Uterus (tissue), 4 donors: ENCODE measurements around the gene ZMYND8. TPM values are rescaled to one million over a fixed set of nuclear protein-coding genes. Genes with fewer than 3 reads are reported as not detected.
A peak's percentile ranks its signal among the peaks of the same experiment; 100 is the strongest.

Experiments used
- DNase-seq, 2 donors: peaks; one replicate each; pipeline ENCODE4 v3.0.0-alpha.2; 2019 to 2020
- H3K27ac ChIP-seq, 2 donors: fragments of 200-600 bp; sonication (generic); 1 replicate in 1 of 2; 2 replicates in 1 of 2; pipeline ENCODE4 v1.5.1; 2016 to 2018
- H3K27me3 ChIP-seq, 2 donors: fragments of 200-600 bp; sonication (generic); one replicate each; pipeline ENCODE4 v1.5.1; 2018 to 2019; ENCODE audit warnings: control low read depth in 1 of 2
- H3K36me3 ChIP-seq, 2 donors: fragments of 200-600 bp; sonication (generic); one replicate each; pipeline ENCODE4 v1.5.1; 2019; ENCODE audit warnings: control low read depth in 1 of 2
- H3K4me1 ChIP-seq, 2 donors: fragments of 200-600 bp; sonication (generic); one replicate each; pipeline ENCODE4 v1.5.1; 2018 to 2019; ENCODE audit warnings: control low read depth in 1 of 2
- H3K4me3 ChIP-seq, 2 donors: fragments of 200-600 bp; sonication (generic); 1 replicate in 1 of 2; 2 replicates in 1 of 2; pipeline ENCODE4 v1.5.1; 2018 to 2019; ENCODE audit warnings: mild to moderate bottlenecking in 1 of 2
- H3K9me3 ChIP-seq, 2 donors: fragments of 200-600 bp; sonication (generic); one replicate each; pipeline ENCODE4 v1.5.1; 2019; ENCODE audit warnings: control low read depth in 1 of 2
- CTCF ChIP-seq, 4 experiments: fragments of 200-600 bp in 2 of 4; fragments of 450-650 bp in 2 of 4; sonication (generic) in 2 of 4; IDR thresholded peaks; one replicate each; pipeline ENCODE4 v1.5.1; 2016 to 2019; ENCODE audit warnings: antibody characterized with exemption in 4 of 4, mild to moderate bottlenecking in 2 of 4, moderate library complexity in 1 of 4
- POLR2A ChIP-seq, 2 donors: fragments of 450-650 bp; IDR thresholded peaks; one replicate each; pipeline ENCODE4 v1.6.1; 2016; ENCODE audit warnings: antibody characterized with exemption in 2 of 2, mild to moderate bottlenecking in 1 of 2, moderate library complexity in 1 of 2
- intact Hi-C: fragments of 100-400 bp; cut with DNase I; formaldehyde crosslinking; loops from one replicate; pipeline ENCODE4 v1.15.1; 2023; ENCODE audit warnings: low total_unique reads
- total RNA-seq, 4 donors: library from RNA; depleted of rRNA in 3 of 4; stranded (reverse); fragments of >200 nt in 3 of 4; gene quantifications; one replicate each; pipeline versions ENCODE4 v1.1.0 to v1.2.4, GENCODE V29; 2014 to 2023
- donor health status: DM: yes; HTN: yes; CAD: no.

Gene ZMYND8
- total RNA-seq, 4 donors from 2014 or later: 10.2 to 26.7 (median 16.0) TPM

- Histone ChIP-seq H3K9me3 (no peaks in the 10 kb centered on the region), H3K4me3 (no peak overlapping the region), H3K27me3 (no peaks in the 10 kb centered on the region), H3K36me3 (no peaks in the 10 kb centered on the region), H3K4me1 (peaks cover 45 to 65% of the 10 kb centered on the region in 2 donors), H3K27ac (peak overlapping the region; percentile 94 to 99)
- intact Hi-C loops: loop anchor here (5.0 kb wide), 1 partner anchor 39 kb away; no protein-coding TSS in a partner anchor
- TF ChIP-seq POLR2A (IDR thresholded peaks at IDR 0.05): no peak
- TF ChIP-seq CTCF (IDR thresholded peaks at IDR 0.05): no peak
- no peak for DNase-seq
These were observed 326 bp downstream of the ZMYND8 start for GRCh38 chr20:47356220-47356525.

GRCh38 chr20:47355489-47356219, 845 bp downstream of the ZMYND8 start:
- no peaks in the 10 kb centered on the region for H3K9me3 ChIP-seq
- H3K36me3 ChIP-seq: no peaks in the 10 kb centered on the region
- no peak overlapping the region for H3K4me3 ChIP-seq
- H3K27ac ChIP-seq: peak overlapping the region; percentile 94 to 99
- no peak for DNase-seq
- no peak for TF ChIP-seq POLR2A (IDR thresholded peaks at IDR 0.05)
- no peak for TF ChIP-seq CTCF (IDR thresholded peaks at IDR 0.05)
- intact Hi-C loops: loop anchor here (5.0 kb wide), 1 partner anchor 38 kb away; no protein-coding TSS in a partner anchor
- peaks cover 40 to 62% of the 10 kb centered on the region in 2 donors for H3K4me1 ChIP-seq
- H3K27me3 ChIP-seq: no peaks in the 10 kb centered on the region

- peak overlapping the region; percentile 94 to 99 for H3K27ac ChIP-seq
- peaks cover 39 to 58% of the 10 kb centered on the region in 2 donors for H3K4me1 ChIP-seq
- H3K27me3 ChIP-seq: no peaks in the 10 kb centered on the region
- no peaks in the 10 kb centered on the region for H3K9me3 ChIP-seq
- DNase-seq: no peak
- H3K36me3 ChIP-seq: no peaks in the 10 kb centered on the region
- intact Hi-C loops: loop anchor here (5.0 kb wide), 1 partner anchor 38 kb away; no protein-coding TSS in a partner anchor
- no peak for TF ChIP-seq POLR2A (IDR thresholded peaks at IDR 0.05)
- TF ChIP-seq CTCF (IDR thresholded peaks at IDR 0.05): no peak
- no peak overlapping the region for H3K4me3 ChIP-seq
These were observed 1.6 kb downstream of the ZMYND8 start for GRCh38 chr20:47354714-47355488.

- DNase-seq: no peak
- intact Hi-C loops: no loop called here
- H3K36me3 ChIP-seq: no peaks in the 10 kb centered on the region
- H3K27me3 ChIP-seq: no peaks in the 10 kb centered on the region
- no peak overlapping the region for H3K4me3 ChIP-seq
- H3K4me1 ChIP-seq: peaks cover 34 to 58% of the 10 kb centered on the region in 2 donors
- TF ChIP-seq CTCF (IDR thresholded peaks at IDR 0.05) (no peak), POLR2A (IDR thresholded peaks at IDR 0.05) (no peak)
- H3K27ac ChIP-seq: peak overlapping the region; percentile 94 to 99
- no peaks in the 10 kb centered on the region for H3K9me3 ChIP-seq
These were observed 2.1 kb downstream of the ZMYND8 start for GRCh38 chr20:47354464-47354713.
